ENCODE measurements around the gene KSR2.
"Not testable (repeated sequence)": the region's sequence is repeated elsewhere in the genome, so short reads cannot be mapped to it uniquely, and the experiment has no call there.

Gene KSR2

GRCh38 chr12:117900561-117900960, 68.2 kb downstream of the KSR2 start:
- TF ChIP-seq CTCF (IDR thresholded peaks at IDR 0.05; ENCODE audit: low read depth, low read length, missing control alignments) = no peak
- H3K4me3 ChIP-seq (ENCODE audit: low read depth, low read length) = no peak overlapping the region
- H3K27ac ChIP-seq = no peak overlapping the region
- DNase-seq = peak; percentile 22
- H3K27me3 ChIP-seq (replicated peaks) = no peaks in the 10 kb centered on the region
- in situ Hi-C loops (cut with HindIII; ENCODE audit: low pct_ligation_motif_present, low sequenced_read_pairs) = no loop called here
- H3K36me3 ChIP-seq (replicated peaks) = no peaks in the 10 kb centered on the region

GRCh38 chr12:117897372-117898161, 71.2 kb downstream of the KSR2 start:
- Histone ChIP-seq H3K27me3 (replicated peaks) (no peaks in the 10 kb centered on the region), H3K36me3 (replicated peaks) (no peaks in the 10 kb centered on the region), H3K27ac (no peak overlapping the region), H3K4me3 (ENCODE audit: low read depth, low read length) (no peak overlapping the region)
- no peak for DNase-seq
- no peak for TF ChIP-seq CTCF (IDR thresholded peaks at IDR 0.05; ENCODE audit: low read depth, low read length, missing control alignments)
- in situ Hi-C loops (cut with HindIII; ENCODE audit: low pct_ligation_motif_present, low sequenced_read_pairs) = no loop called here

- H3K36me3 ChIP-seq (replicated peaks) = no peaks in the 10 kb centered on the region
- no peak for DNase-seq
- in situ Hi-C loops (cut with HindIII; ENCODE audit: low pct_ligation_motif_present, low sequenced_read_pairs) = no loop called here
- H3K27ac ChIP-seq = no peak overlapping the region
- TF ChIP-seq CTCF (IDR thresholded peaks at IDR 0.05; ENCODE audit: low read depth, low read length, missing control alignments) = no peak
- H3K27me3 ChIP-seq (replicated peaks) = no peaks in the 10 kb centered on the region
- H3K4me3 ChIP-seq (ENCODE audit: low read depth, low read length) = no peak overlapping the region
These were observed 72.8 kb downstream of the KSR2 start for GRCh38 chr12:117896009-117896408.

GRCh38 chr12:117892441-117892840, 76.3 kb downstream of the KSR2 start:
- Histone ChIP-seq H3K4me3 (ENCODE audit: low read depth, low read length) (no peak overlapping the region), H3K27me3 (replicated peaks) (no peaks in the 10 kb centered on the region), H3K27ac (no peak overlapping the region), H3K36me3 (replicated peaks) (no peaks in the 10 kb centered on the region)
- TF ChIP-seq CTCF (IDR thresholded peaks at IDR 0.05; ENCODE audit: low read depth, low read length, missing control alignments) = no peak
- in situ Hi-C loops (cut with HindIII; ENCODE audit: low pct_ligation_motif_present, low sequenced_read_pairs) = no loop called here
- no peak for DNase-seq

- DNase-seq; in situ Hi-C loops (cut with HindIII; ENCODE audit: low pct_ligation_motif_present, low sequenced_read_pairs); H3K4me3 ChIP-seq (ENCODE audit: low read depth, low read length): not testable (repeated sequence)
These were observed 77.5 kb downstream of the KSR2 start for GRCh38 chr12:117891265-117891664.

GRCh38 chr12:117890644-117891043, 78.1 kb downstream of the KSR2 start:
- no peaks in the 10 kb centered on the region for H3K27me3 ChIP-seq (replicated peaks)

More at GRCh38 chr12:117891265-117891664, 77.5 kb downstream of the KSR2 start:
- H3K27ac ChIP-seq; H3K36me3 ChIP-seq (replicated peaks); H3K27me3 ChIP-seq (replicated peaks): not testable (repeated sequence)

More at GRCh38 chr12:117890644-117891043, 78.1 kb downstream of the KSR2 start:
- Histone ChIP-seq H3K27ac (no peak overlapping the region), H3K4me3 (ENCODE audit: low read depth, low read length) (no peak overlapping the region), H3K36me3 (replicated peaks) (no peaks in the 10 kb centered on the region)
- no peak for TF ChIP-seq CTCF (IDR thresholded peaks at IDR 0.05; ENCODE audit: low read depth, low read length, missing control alignments)
- no peak for DNase-seq
- in situ Hi-C loops (cut with HindIII; ENCODE audit: low pct_ligation_motif_present, low sequenced_read_pairs) = no loop called here

Data from brain microvascular endothelial cell (primary cell).